Esophagus squamous epithelium (tissue), 4 donors: ENCODE measurements around the gene SNAPC4.

ENCODE experiments used
- POLR2A ChIP-seq, 4 donors: fragments of 450-650 bp; IDR thresholded peaks; one replicate each; pipeline ENCODE4 v1.6.1; 2017; ENCODE audit warnings: antibody characterized with exemption in 4 of 4, mild to moderate bottlenecking in 4 of 4, moderate library complexity in 3 of 4
- TF ChIP-seq, protein P1 (sequence below), 6 experiments: fragments of 450-650 bp in 4 of 6; fragments of 200-600 bp in 2 of 6; sonication (generic) in 2 of 6; IDR thresholded peaks; one replicate each; pipeline ENCODE4 v1.5.1; 2016 to 2019; ENCODE audit warnings: antibody characterized with exemption in 6 of 6, mild to moderate bottlenecking in 4 of 6, moderate library complexity in 4 of 6

DNA sequence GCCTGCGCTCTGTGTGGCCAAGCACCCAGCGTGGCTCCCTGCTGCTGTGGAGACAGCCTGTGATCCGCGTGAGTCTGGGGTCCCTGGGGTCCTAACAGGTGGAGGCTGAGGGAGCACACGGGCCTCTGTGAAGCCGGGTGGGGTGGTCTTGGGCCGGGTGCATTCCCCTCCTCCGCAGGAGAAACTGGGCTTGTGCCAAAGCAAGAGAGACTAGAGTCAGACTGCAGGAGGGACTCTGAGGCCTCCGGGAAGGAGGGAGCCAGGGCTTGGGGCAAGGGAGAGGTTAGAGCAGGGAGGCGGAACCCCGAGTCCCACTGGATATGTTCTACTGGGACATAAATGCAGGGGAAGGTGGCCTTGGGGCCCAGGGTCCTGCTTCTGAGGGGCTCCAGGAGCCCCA lies 46.9 kb downstream of the SNAPC4 start:
- no peak for TF ChIP-seq POLR2A (IDR thresholded peaks at IDR 0.05)
- TF ChIP-seq, protein P1, sequence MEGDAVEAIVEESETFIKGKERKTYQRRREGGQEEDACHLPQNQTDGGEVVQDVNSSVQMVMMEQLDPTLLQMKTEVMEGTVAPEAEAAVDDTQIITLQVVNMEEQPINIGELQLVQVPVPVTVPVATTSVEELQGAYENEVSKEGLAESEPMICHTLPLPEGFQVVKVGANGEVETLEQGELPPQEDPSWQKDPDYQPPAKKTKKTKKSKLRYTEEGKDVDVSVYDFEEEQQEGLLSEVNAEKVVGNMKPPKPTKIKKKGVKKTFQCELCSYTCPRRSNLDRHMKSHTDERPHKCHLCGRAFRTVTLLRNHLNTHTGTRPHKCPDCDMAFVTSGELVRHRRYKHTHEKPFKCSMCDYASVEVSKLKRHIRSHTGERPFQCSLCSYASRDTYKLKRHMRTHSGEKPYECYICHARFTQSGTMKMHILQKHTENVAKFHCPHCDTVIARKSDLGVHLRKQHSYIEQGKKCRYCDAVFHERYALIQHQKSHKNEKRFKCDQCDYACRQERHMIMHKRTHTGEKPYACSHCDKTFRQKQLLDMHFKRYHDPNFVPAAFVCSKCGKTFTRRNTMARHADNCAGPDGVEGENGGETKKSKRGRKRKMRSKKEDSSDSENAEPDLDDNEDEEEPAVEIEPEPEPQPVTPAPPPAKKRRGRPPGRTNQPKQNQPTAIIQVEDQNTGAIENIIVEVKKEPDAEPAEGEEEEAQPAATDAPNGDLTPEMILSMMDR (IDR thresholded peaks at IDR 0.05) = no peak
